Mesenchymal stem cell (in vitro differentiated cells and primary cell): ENCODE measurements around the gene ANKMY1.
A peak's percentile ranks its signal among the peaks of the same experiment; 100 is the strongest.

Experiments
- DNase-seq: peaks from one replicate; pipeline ENCODE4 v3.0.0-alpha.2; 2013
- H2AFZ ChIP-seq: one replicate; pipeline ENCODE4 v1.6.1; 2013; ENCODE audit warnings: low read depth, mild to moderate bottlenecking, control low read depth, inconsistent platforms, low read length, moderate library complexity
- H2AK5ac ChIP-seq: 2 replicates; pipeline ENCODE4 v1.6.1; 2013; ENCODE audit warnings: low read length, moderate library complexity, mild to moderate bottlenecking, inconsistent platforms; ENCODE audit not compliant: severe bottlenecking
- H2BK120ac ChIP-seq: one replicate; pipeline ENCODE4 v1.6.1; 2013; ENCODE audit warnings: low read depth, mild to moderate bottlenecking, inconsistent platforms, low read length, moderate library complexity
- H2BK12ac ChIP-seq, 2 experiments: one replicate each; pipeline ENCODE4 v1.6.1; 2013; ENCODE audit warnings: inconsistent platforms in 2 of 2, low read length in 2 of 2, mild to moderate bottlenecking in 2 of 2, moderate library complexity in 2 of 2, control low read depth in 1 of 2
- H2BK15ac ChIP-seq: one replicate; pipeline ENCODE4 v1.6.1; 2013; ENCODE audit warnings: mild to moderate bottlenecking, low read depth, inconsistent platforms; ENCODE audit not compliant: poor library complexity, severe bottlenecking
- H2BK5ac ChIP-seq: 2 replicates; pipeline ENCODE4 v1.6.1; 2013; ENCODE audit warnings: low read depth, mild to moderate bottlenecking, low read length, control low read depth, inconsistent platforms; ENCODE audit not compliant: poor library complexity, severe bottlenecking
- H3K14ac ChIP-seq, 2 experiments: one replicate each; pipeline ENCODE4 v1.6.1; 2013; ENCODE audit warnings: inconsistent platforms in 2 of 2, low read length in 2 of 2, control low read depth in 1 of 2, mild to moderate bottlenecking in 1 of 2, moderate library complexity in 1 of 2
- H3K18ac ChIP-seq, 2 experiments: one replicate each; pipeline ENCODE4 v1.6.1; 2013; ENCODE audit warnings: inconsistent platforms in 2 of 2, low read length in 2 of 2, control low read depth in 1 of 2, low read depth in 1 of 2, mild to moderate bottlenecking in 1 of 2
- H3K23ac ChIP-seq, 2 experiments: one replicate each; pipeline ENCODE4 v1.6.1; 2013; ENCODE audit warnings: inconsistent platforms in 2 of 2, low read length in 2 of 2, mild to moderate bottlenecking in 2 of 2, moderate library complexity in 2 of 2, control low read depth in 1 of 2
- H3K27ac ChIP-seq: 2 replicates; pipeline ENCODE4 v1.5.1; 2013; ENCODE audit warnings: mild to moderate bottlenecking, moderate library complexity, low read length, control low read depth, inconsistent platforms; ENCODE audit not compliant: poor library complexity, severe bottlenecking
- H3K27me3 ChIP-seq, 2 experiments: 2 replicates each; pipeline versions ENCODE4 v1.6.1 to v1.7.0; 2013; ENCODE audit warnings: low read length in 2 of 2, mild to moderate bottlenecking in 2 of 2, moderate library complexity in 2 of 2, control low read depth in 1 of 2, inconsistent platforms in 1 of 2; ENCODE audit not compliant: control insufficient read depth in 1 of 2, insufficient read depth in 1 of 2
- H3K36me3 ChIP-seq, 2 experiments: 2 replicates each; pipeline versions ENCODE4 v1.6.1 to v1.7.0; 2013; ENCODE audit warnings: low read length in 2 of 2, control low read depth in 1 of 2, inconsistent platforms in 1 of 2, low read depth in 1 of 2, mild to moderate bottlenecking in 1 of 2; ENCODE audit not compliant: insufficient read depth in 2 of 2, control insufficient read depth in 1 of 2
- H3K4ac ChIP-seq, 2 experiments: one replicate each; pipeline ENCODE4 v1.6.1; 2013; ENCODE audit warnings: inconsistent platforms in 2 of 2, low read length in 2 of 2, mild to moderate bottlenecking in 2 of 2, moderate library complexity in 2 of 2, control low read depth in 1 of 2, low read depth in 1 of 2
- H3K4me1 ChIP-seq: 2 replicates; pipeline ENCODE4 v1.6.1; 2013; ENCODE audit warnings: low read depth, low read length, control low read depth; ENCODE audit not compliant: control insufficient read depth, insufficient read depth
- H3K4me2 ChIP-seq: 2 replicates; pipeline ENCODE4 v1.6.1; 2013; ENCODE audit warnings: low read length, mild to moderate bottlenecking, inconsistent platforms; ENCODE audit not compliant: poor library complexity, severe bottlenecking
- H3K4me3 ChIP-seq, 2 experiments: 2 replicates each; pipeline versions ENCODE4 v1.5.1 to v1.7.0; 2013; ENCODE audit warnings: low read length in 2 of 2, mild to moderate bottlenecking in 2 of 2, control low read depth in 1 of 2, low read depth in 1 of 2; ENCODE audit not compliant: insufficient read depth in 1 of 2
- H3K79me1 ChIP-seq: replicated peaks from 2 replicates; pipeline ENCODE4 v1.6.1; 2013; ENCODE audit warnings: mild to moderate bottlenecking, control low read depth, low read length, inconsistent platforms; ENCODE audit not compliant: poor library complexity, severe bottlenecking
- H3K9ac ChIP-seq: 2 replicates; pipeline ENCODE4 v1.7.0; 2013; ENCODE audit warnings: mild to moderate bottlenecking, low read length, moderate library complexity
- H3K9me3 ChIP-seq: 2 replicates; pipeline ENCODE4 v1.7.0; 2013; ENCODE audit warnings: mild to moderate bottlenecking, low read length; ENCODE audit not compliant: control insufficient read depth
- H4K8ac ChIP-seq: one replicate; pipeline ENCODE4 v1.6.1; 2013; ENCODE audit warnings: inconsistent platforms, mild to moderate bottlenecking, low read length, moderate library complexity
- H4K91ac ChIP-seq: one replicate; pipeline ENCODE4 v1.6.1; 2013; ENCODE audit warnings: mild to moderate bottlenecking, low read length, inconsistent platforms
- WGBS: methylation state at CpG from one replicate; pipeline ENCODE4 v1.1.7; 2013; ENCODE audit warnings: mixed read lengths; 5-methylcytosine and 5-hydroxymethylcytosine counted together

ANKMY1 gene

GRCh38 chr2:240445961-240446663, 111.7 kb downstream of the ANKMY1 start:
- Histone ChIP-seq H3K18ac (no peak overlapping the region), H4K91ac (no peak overlapping the region), H3K4me3 (no peak overlapping the region), H3K36me3 (peaks cover 0 to 32% of the 10 kb centered on the region in 2 experiments), H3K79me1 (peaks cover 36% of the 10 kb centered on the region), H3K23ac (no peak overlapping the region), H3K9me3 (no peaks in the 10 kb centered on the region), H2BK120ac (no peak overlapping the region), H2AFZ (no peak overlapping the region), H3K4me1 (peaks cover 20% of the 10 kb centered on the region), H3K4me2 (no peak overlapping the region), H2BK15ac (no peak overlapping the region), H3K27ac (no peak overlapping the region), H3K4ac (no peak overlapping the region), H3K14ac (no peak overlapping the region), H2BK5ac (no peak overlapping the region), H3K27me3 (no peaks in the 10 kb centered on the region), H2BK12ac (no peak overlapping the region), H3K9ac (no peak overlapping the region), H2AK5ac (no peak overlapping the region), H4K8ac (no peak overlapping the region)
- 81% methylated on average over 24 of the region's 24 CpGs for WGBS
- DNase-seq: no peak

GRCh38 chr2:240444464-240444863, 113.3 kb downstream of the ANKMY1 start:
- H4K91ac ChIP-seq: no peak overlapping the region
- no peak overlapping the region for H3K4ac ChIP-seq
- no peak overlapping the region for H3K27ac ChIP-seq
- peaks cover 48% of the 10 kb centered on the region for H3K79me1 ChIP-seq
- H3K9ac ChIP-seq: no peak overlapping the region
- peaks cover 11% of the 10 kb centered on the region for H3K4me1 ChIP-seq
- no peak overlapping the region for H3K14ac ChIP-seq
- WGBS: 89% methylated on average over 16 of the region's 16 CpGs
- no peak overlapping the region for H2BK12ac ChIP-seq
- H3K23ac ChIP-seq: no peak overlapping the region
- no peak overlapping the region for H2BK120ac ChIP-seq
- no peak overlapping the region for H2BK5ac ChIP-seq
- DNase-seq: no peak
- H3K9me3 ChIP-seq: no peaks in the 10 kb centered on the region
- no peaks in the 10 kb centered on the region for H3K27me3 ChIP-seq
- H4K8ac ChIP-seq: no peak overlapping the region
- H3K18ac ChIP-seq: no peak overlapping the region
- no peak overlapping the region for H2BK15ac ChIP-seq
- no peak overlapping the region for H3K4me2 ChIP-seq
- no peak overlapping the region for H3K4me3 ChIP-seq
- H3K36me3 ChIP-seq: peaks cover 0 to 41% of the 10 kb centered on the region in 2 experiments
- H2AFZ ChIP-seq: no peak overlapping the region
- H2AK5ac ChIP-seq: no peak overlapping the region

- Histone ChIP-seq H3K9ac (no peak overlapping the region), H3K79me1 (peaks cover 52% of the 10 kb centered on the region), H3K4me3 (no peak overlapping the region), H3K18ac (no peak overlapping the region), H2BK12ac (no peak overlapping the region), H2AFZ (no peak overlapping the region), H2BK15ac (no peak overlapping the region), H3K14ac (peak overlapping the region in 1 of 2 experiments; percentile 26), H3K27ac (no peak overlapping the region), H2BK120ac (no peak overlapping the region), H2AK5ac (no peak overlapping the region), H4K91ac (no peak overlapping the region), H2BK5ac (no peak overlapping the region), H3K23ac (no peak overlapping the region), H3K36me3 (peaks cover 0 to 42% of the 10 kb centered on the region in 2 experiments), H3K9me3 (no peaks in the 10 kb centered on the region), H4K8ac (no peak overlapping the region), H3K4me1 (peaks cover 11% of the 10 kb centered on the region), H3K27me3 (no peaks in the 10 kb centered on the region), H3K4ac (no peak overlapping the region), H3K4me2 (no peak overlapping the region)
- no peak for DNase-seq
- WGBS: 91% methylated on average over 17 of the region's 17 CpGs
Observed at GRCh38 chr2:240443891-240444301, 113.9 kb downstream of the ANKMY1 start.

GRCh38 chr2:240442891-240443715, 114.7 kb downstream of the ANKMY1 start:
- Histone ChIP-seq H4K8ac (no peak overlapping the region), H2BK120ac (no peak overlapping the region), H2AFZ (no peak overlapping the region), H2BK12ac (no peak overlapping the region), H3K9ac (no peak overlapping the region), H3K4ac (no peak overlapping the region), H3K4me3 (no peak overlapping the region), H3K4me1 (peaks cover 12% of the 10 kb centered on the region), H3K4me2 (no peak overlapping the region), H2AK5ac (no peak overlapping the region), H3K27me3 (no peaks in the 10 kb centered on the region), H3K14ac (no peak overlapping the region), H2BK15ac (no peak overlapping the region), H3K23ac (no peak overlapping the region), H3K18ac (no peak overlapping the region), H4K91ac (no peak overlapping the region), H3K36me3 (peaks cover 0 to 42% of the 10 kb centered on the region in 2 experiments), H3K27ac (no peak overlapping the region), H3K9me3 (no peaks in the 10 kb centered on the region), H2BK5ac (no peak overlapping the region), H3K79me1 (peaks cover 49% of the 10 kb centered on the region)
- 91% methylated on average over 25 of the region's 25 CpGs for WGBS
- DNase-seq: no peak
